HG03066 (cell line): ENCODE data around the gene SLC2A9.
"Not testable (repeated sequence)": the region's sequence is repeated elsewhere in the genome, so short reads cannot be mapped to it uniquely, and the experiment has no call there.

Source experiments
- ATAC-seq: cut with Tn5 transposase; IDR thresholded peaks from one replicate; pipeline ENCODE4 v1.9.1; 2021; ENCODE audit warnings: low read depth; ENCODE audit not compliant: unreplicated experiment

Gene SLC2A9

GRCh38 chr4:9933956-9934355, 87.3 kb downstream of the SLC2A9 start:
- no peak for ATAC-seq

DNA sequence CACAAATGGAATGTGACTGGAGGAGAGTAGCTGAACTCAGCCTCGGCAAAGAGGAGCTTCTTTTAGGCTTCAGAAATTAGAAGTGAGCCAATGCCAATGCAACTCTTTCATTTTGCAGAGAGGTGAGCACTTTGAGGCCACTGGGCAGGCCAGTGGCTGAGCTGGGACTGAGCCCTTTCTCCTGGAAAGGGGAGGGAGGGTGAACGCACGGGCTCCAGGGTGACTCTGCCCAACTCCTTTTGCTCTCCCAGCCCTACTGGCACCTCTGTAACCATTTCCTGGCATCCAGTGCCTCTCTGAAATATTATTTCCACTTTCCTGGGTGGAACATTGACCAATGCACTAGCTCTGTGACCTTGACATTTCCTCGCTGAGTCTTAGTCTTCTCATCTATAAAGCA, 88.1 kb downstream of the SLC2A9 start:
- no peak for ATAC-seq

- no peak for ATAC-seq
These were observed 88.5 kb downstream of the SLC2A9 start for GRCh38 chr4:9932771-9933170.

- no peak for ATAC-seq
These were observed 90.2 kb downstream of the SLC2A9 start for GRCh38 chr4:9931146-9931545.

DNA sequence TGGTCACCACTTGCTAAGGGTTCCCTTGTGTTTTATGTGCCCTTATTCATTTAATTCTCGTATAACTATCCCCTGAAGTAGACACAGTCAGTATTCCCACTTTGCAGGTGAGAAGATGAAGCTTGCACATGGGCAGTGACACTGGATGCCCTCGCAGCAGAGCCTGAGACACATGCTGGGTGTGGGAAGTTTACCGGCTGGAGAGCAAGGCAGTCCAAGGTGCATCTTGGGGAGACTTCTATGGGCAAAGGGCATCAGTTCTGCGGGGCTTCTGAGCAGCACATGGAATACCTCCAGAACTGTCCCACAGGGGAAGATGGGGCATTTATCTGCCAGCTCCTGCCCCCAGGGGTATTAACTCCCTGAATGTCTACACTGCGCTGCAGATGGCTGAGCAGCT, 92.2 kb downstream of the SLC2A9 start:
- no peak for ATAC-seq

- no peak for ATAC-seq
These were observed 93.8 kb downstream of the SLC2A9 start for GRCh38 chr4:9927341-9928007.

DNA sequence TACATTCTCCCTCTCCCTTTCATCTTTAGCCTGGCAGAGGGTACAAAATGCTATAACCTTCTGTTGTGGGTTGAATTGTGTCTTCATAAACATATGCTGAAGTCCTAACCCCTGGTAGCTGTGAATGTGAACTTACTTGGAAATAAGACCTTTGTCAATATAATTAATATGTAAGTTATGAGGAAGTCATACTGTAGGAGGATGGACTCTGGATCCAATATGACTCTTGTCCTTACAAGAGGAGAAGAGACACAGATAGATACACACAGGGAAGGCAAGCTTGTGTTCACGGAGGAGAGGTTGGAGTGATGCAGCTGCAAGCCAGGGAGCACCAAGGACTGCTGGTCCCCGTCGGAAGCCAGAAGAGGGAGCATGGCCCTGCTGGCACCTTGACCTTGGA, 94.7 kb downstream of the SLC2A9 start:
- ATAC-seq: no peak

DNA sequence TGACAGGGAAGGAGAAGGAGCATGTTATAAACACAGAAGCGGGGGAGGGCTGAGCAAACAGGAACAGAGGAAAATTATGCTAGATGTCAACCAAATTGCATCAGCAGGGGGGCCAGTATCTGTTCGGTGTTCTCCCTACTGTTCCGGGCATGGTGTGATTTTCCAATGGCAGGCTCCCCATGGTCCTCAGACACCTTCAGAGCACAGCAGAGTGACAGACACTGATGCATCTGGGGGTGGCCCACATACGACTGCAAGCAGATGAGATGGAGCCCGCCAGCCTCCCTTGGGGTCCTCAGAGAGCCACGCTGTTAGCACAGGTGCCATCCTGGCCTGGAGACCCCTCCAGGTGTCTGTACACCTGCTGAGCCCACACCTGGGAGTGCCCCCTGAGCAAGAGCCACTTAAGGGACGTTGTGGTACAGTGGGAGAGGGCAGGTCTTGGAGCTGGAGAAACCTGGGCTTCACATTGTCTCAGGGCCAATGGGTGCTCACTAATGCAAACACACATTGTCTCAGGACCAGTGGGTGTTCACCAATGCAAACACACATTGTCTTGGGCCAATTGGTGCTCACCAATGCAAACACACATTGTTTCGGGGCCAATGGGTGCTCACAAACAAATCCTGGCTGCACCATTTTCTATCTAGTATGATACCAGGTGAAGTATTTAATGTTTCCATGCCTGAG, 95.4 kb downstream of the SLC2A9 start:
- ATAC-seq: no peak

DNA sequence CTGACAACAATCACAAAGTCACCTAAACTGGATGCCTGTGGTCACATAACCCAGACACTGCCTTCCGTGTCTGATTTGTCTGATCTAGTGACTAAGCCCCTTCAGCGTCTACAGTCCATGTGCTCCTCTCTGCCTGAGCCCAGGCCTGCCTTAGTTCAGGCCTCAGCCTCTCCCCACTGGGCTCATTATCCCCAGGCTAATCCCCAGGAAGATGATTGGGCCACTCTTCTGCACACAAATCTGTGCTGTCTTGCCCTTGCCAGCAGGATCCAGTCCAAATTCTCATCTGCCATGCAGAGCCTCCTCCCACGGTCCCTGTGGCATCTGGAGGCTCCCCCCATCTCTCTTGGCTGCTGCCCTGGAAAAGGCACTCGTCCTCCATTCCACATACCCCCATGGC, 96.5 kb downstream of the SLC2A9 start:
- no peak for ATAC-seq

DNA sequence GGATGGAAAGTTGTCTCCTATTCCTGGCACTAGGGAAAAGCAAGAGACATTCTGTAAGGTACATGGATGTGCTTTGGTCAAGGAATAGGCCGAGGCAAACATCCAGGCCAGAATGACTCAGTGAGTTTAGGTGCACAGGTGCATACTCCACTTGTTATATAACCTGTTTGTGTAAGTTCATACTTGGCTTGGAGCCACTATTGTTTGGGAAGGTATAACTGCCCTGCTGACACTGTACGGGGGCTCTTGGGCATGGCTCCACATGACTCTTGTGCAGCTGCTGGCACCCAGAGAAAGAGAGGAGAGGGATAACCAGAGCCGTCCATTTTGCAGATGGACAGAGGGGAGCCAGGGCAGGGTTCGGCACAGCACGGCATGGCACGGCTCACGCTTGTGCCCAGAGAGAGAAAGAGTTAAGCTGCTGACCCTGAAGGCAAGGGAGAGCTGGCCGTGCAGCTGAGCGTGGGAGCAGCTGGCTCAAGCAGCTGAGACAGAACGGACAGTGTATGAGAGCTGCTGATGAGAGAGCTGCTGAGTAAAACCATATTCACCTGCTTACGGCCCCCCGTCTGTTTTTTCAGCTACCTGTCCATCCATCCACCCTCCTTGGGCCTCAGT, 98.0 kb downstream of the SLC2A9 start:
- no peak for ATAC-seq

GRCh38 chr4:9921326-9921725, 100.0 kb downstream of the SLC2A9 start:
- ATAC-seq: no peak

GRCh38 chr4:9920029-9920428, 101.3 kb downstream of the SLC2A9 start:
- no peak for ATAC-seq

DNA sequence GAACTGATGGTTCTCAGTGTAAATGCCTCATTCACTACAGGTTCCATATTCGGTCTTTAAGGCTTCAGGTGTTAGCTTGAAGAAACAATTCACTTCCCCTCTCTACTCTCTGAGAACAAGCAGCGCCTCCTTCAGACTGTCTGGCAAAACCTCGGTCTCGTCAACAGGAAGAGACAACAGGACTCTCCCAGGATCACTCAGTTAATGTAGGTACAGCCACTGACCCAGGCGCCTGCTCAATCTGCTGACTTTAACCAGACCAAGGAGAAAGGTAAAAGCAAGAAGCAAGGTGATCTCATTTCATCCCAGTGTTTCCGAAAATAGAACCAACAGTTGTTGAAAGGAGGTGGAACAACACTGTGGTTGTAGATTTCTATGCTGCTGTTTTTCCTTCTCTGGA, 102.2 kb downstream of the SLC2A9 start:
- ATAC-seq: no peak

- no peak for ATAC-seq
These were observed 102.8 kb downstream of the SLC2A9 start for GRCh38 chr4:9918484-9918883.

- no peak for ATAC-seq
These were observed 104.4 kb downstream of the SLC2A9 start for GRCh38 chr4:9916937-9917336.

GRCh38 chr4:9916346-9916745, 105.0 kb downstream of the SLC2A9 start:
- ATAC-seq: no peak

- no peak for ATAC-seq
These were observed 107.5 kb downstream of the SLC2A9 start for GRCh38 chr4:9913846-9914245.

- ATAC-seq: no peak
These were observed 114.3 kb downstream of the SLC2A9 start for GRCh38 chr4:9906996-9907395.

DNA sequence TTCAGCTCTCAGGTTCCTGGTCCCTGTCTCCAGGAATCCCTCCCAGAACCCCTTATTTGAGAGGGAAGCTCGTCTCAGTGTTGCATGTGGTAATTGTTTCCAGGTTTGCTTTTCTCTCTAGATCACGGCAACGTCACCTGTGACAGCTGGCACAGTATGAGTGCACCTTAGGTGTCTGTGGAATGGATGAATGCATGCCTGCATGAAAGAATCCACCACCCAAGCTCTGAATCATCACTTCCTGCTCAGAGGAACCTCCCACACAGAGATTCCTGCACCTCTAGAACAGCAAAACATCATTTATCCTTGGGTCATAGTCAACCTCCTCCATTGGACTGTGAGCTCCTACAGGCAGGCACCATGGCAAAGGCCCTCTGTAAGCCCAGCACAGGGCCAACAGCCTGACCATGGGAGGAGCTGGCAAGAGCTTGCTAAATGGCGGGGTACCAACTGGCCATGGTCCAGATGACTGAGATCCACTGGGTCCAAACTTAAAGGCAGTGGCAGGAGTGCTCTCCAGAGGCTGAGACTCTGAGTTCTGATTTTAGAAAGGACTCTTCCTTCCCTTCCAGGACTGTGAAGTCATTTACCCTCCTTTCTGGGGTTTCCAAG, 116.2 kb downstream of the SLC2A9 start:
- no peak for ATAC-seq

DNA sequence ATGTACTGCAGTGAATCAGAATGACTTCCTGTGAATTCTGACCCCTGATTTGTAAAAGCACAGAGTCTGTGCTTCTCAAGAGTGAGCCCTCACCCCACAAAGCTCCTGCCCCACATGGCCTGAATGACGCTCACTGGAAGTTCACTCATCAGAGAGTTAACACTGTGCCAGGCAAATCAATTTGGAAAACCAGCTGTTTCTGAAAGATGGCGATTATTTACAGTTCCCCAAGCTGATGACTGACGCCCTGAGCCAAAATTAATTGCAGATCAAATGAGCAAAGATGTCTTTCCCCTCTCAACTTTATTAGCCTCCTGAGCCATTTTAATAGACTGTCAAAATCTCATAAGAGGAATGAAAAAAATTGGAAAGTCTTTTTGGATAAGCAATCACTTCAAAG, 118.0 kb downstream of the SLC2A9 start:
- ATAC-seq: no peak

DNA sequence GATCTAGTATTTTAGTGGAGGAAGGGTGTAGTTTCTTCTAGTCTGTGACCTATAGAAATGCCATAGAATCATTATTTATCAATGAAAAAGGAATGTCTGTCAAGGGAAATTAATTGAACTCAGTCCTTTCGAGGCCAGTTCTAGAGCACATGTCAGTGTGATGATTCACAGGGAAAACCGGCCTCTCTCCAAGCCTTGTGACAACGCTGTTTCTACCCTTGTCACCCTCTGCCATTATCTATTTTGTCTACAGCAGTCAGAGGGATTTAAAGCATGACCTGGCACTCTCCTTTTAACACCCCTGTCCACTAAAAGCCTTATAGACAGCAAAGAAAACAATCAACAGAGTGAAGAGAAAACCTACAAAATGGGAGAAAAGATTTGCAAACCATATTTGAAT, 120.0 kb downstream of the SLC2A9 start:
- ATAC-seq: no peak

DNA sequence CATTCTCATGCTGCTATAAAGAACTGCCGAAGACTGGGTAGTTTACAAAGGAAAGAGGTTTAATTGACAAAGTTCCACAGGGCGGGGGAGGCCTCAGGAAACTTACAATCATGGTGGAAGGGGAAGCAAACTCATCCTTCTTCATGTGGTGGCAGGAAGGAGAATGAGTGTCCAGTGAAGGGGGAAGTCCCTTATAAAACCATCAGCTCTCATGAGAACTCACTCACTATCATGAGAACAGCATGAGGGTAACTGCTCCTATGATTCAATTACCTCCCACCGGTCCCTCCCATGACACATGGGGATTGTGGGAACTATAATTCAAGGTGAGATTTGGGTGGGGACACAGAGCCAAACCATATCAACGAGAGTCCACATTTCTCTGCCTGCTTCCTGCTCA, 120.7 kb downstream of the SLC2A9 start:
- not testable (repeated sequence) for ATAC-seq
